HEK293 (cell line): Measurements from ENCODE around the gene CDC25C.

Experiments used
- GLIS2 ChIP-seq: fragments of 450-650 bp; formaldehyde crosslinking; IDR thresholded peaks from 2 replicates; pipeline ENCODE4 v1.5.1; 2016; ENCODE audit warnings: missing biosample characterization, missing genetic modification characterization
- KLF7 ChIP-seq: fragments of 450-650 bp; formaldehyde crosslinking; IDR thresholded peaks from 2 replicates; pipeline ENCODE4 v1.5.1; 2016; ENCODE audit warnings: missing biosample characterization, missing genetic modification characterization, borderline replicate concordance
- KLF8 ChIP-seq: fragments of 450-650 bp; formaldehyde crosslinking; IDR thresholded peaks from 2 replicates; pipeline ENCODE4 v1.5.1; 2016; ENCODE audit warnings: missing biosample characterization, missing genetic modification characterization
- REPIN1 ChIP-seq: fragments of 450-650 bp; formaldehyde crosslinking; IDR thresholded peaks from 2 replicates; pipeline ENCODE4 v1.5.1; 2017; ENCODE audit warnings: missing biosample characterization, missing genetic modification characterization, low read depth
- ZBTB21 ChIP-seq: fragments of 450-650 bp; formaldehyde crosslinking; IDR thresholded peaks from 2 replicates; pipeline ENCODE4 v1.5.1; 2017; ENCODE audit warnings: missing biosample characterization, missing genetic modification characterization
- ZBTB44 ChIP-seq: fragments of 450-650 bp; IDR thresholded peaks from 2 replicates; pipeline ENCODE4 v1.5.1; 2018; ENCODE audit warnings: missing biosample characterization, mild to moderate bottlenecking, missing genetic modification characterization
- ZBTB48 ChIP-seq: fragments of 450-650 bp; formaldehyde crosslinking; IDR thresholded peaks from 2 replicates; pipeline ENCODE4 v1.5.1; 2016; ENCODE audit warnings: missing biosample characterization, missing genetic modification characterization
- ZBTB49 ChIP-seq: fragments of 450-650 bp; formaldehyde crosslinking; IDR thresholded peaks from 2 replicates; pipeline ENCODE4 v1.5.1; 2016; ENCODE audit warnings: missing biosample characterization, missing genetic modification characterization, low read depth
- ZEB2 ChIP-seq: fragments of 450-650 bp; formaldehyde crosslinking; IDR thresholded peaks from 2 replicates; pipeline ENCODE4 v1.5.1; 2016; ENCODE audit warnings: missing biosample characterization, missing genetic modification characterization
- ZFHX2 ChIP-seq: fragments of 450-650 bp; formaldehyde crosslinking; conservative IDR thresholded peaks from 2 replicates; pipeline ENCODE4 v1.5.1; 2016; ENCODE audit warnings: missing biosample characterization, missing genetic modification characterization
- ZNF138 ChIP-seq: fragments of 450-650 bp; formaldehyde crosslinking; IDR thresholded peaks from 2 replicates; pipeline ENCODE4 v1.5.1; 2016; ENCODE audit warnings: missing biosample characterization, missing genetic modification characterization, borderline replicate concordance
- ZNF157 ChIP-seq: fragments of 450-650 bp; formaldehyde crosslinking; IDR thresholded peaks from 2 replicates; pipeline ENCODE4 v1.5.1; 2016; ENCODE audit warnings: missing biosample characterization, missing genetic modification characterization
- ZNF184 ChIP-seq: fragments of 450-650 bp; IDR thresholded peaks from 2 replicates; pipeline ENCODE4 v1.5.1; 2018; ENCODE audit warnings: missing biosample characterization, mild to moderate bottlenecking, missing genetic modification characterization
- ZNF24 ChIP-seq: fragments of 450-650 bp; formaldehyde crosslinking; IDR thresholded peaks from 2 replicates; pipeline ENCODE4 v1.5.1; 2016; ENCODE audit warnings: missing biosample characterization, missing genetic modification characterization
- ZNF366 ChIP-seq: fragments of 450-650 bp; formaldehyde crosslinking; conservative IDR thresholded peaks from 2 replicates; pipeline ENCODE4 v1.5.1; 2016; ENCODE audit warnings: missing biosample characterization, missing genetic modification characterization
- ZNF398 ChIP-seq: fragments of 450-650 bp; formaldehyde crosslinking; IDR thresholded peaks from 2 replicates; pipeline ENCODE4 v1.5.1; 2017; ENCODE audit warnings: missing biosample characterization, missing genetic modification characterization
- ZNF544 ChIP-seq: fragments of 450-650 bp; formaldehyde crosslinking; IDR thresholded peaks from 2 replicates; pipeline ENCODE4 v1.5.0; 2017; ENCODE audit warnings: missing biosample characterization, missing genetic modification characterization
- ZNF560 ChIP-seq: fragments of 450-650 bp; formaldehyde crosslinking; IDR thresholded peaks from 2 replicates; pipeline ENCODE4 v1.5.1; 2017; ENCODE audit warnings: missing biosample characterization, missing genetic modification characterization, borderline replicate concordance
- ZNF561 ChIP-seq: fragments of 450-650 bp; IDR thresholded peaks from 2 replicates; pipeline ENCODE4 v1.5.1; 2018; ENCODE audit warnings: missing biosample characterization, missing genetic modification characterization, borderline replicate concordance
- ZNF596 ChIP-seq: fragments of 450-650 bp; IDR thresholded peaks from 2 replicates; pipeline ENCODE4 v1.5.0; 2018; ENCODE audit warnings: missing biosample characterization, mild to moderate bottlenecking, missing genetic modification characterization, moderate library complexity
- ZNF660 ChIP-seq: fragments of 450-650 bp; IDR thresholded peaks from 2 replicates; pipeline ENCODE4 v1.5.1; 2018; ENCODE audit warnings: missing biosample characterization, mild to moderate bottlenecking, missing genetic modification characterization
- ZNF776 ChIP-seq: fragments of 450-650 bp; formaldehyde crosslinking; IDR thresholded peaks from 2 replicates; pipeline ENCODE4 v1.5.0; 2017; ENCODE audit warnings: missing biosample characterization, missing genetic modification characterization, borderline replicate concordance
- ZNF792 ChIP-seq: fragments of 450-650 bp; formaldehyde crosslinking; IDR thresholded peaks from 2 replicates; pipeline ENCODE4 v1.5.1; 2016; ENCODE audit warnings: missing biosample characterization, missing genetic modification characterization
- ZSCAN23 ChIP-seq: fragments of 450-650 bp; formaldehyde crosslinking; IDR thresholded peaks from 2 replicates; pipeline ENCODE4 v1.5.1; 2016; ENCODE audit warnings: missing biosample characterization, missing genetic modification characterization
- TF ChIP-seq, protein P1 (sequence below): fragments of 450-650 bp; formaldehyde crosslinking; IDR thresholded peaks from 2 replicates; pipeline ENCODE4 v1.5.1; 2017; ENCODE audit warnings: missing biosample characterization, missing genetic modification characterization
- TF ChIP-seq, protein P2 (sequence below): fragments of 450-650 bp; formaldehyde crosslinking; IDR thresholded peaks from 2 replicates; pipeline ENCODE4 v1.5.1; 2017; ENCODE audit warnings: missing biosample characterization, missing genetic modification characterization
- TF ChIP-seq, protein P3 (sequence below): fragments of 450-650 bp; formaldehyde crosslinking; IDR thresholded peaks from 2 replicates; pipeline ENCODE4 v1.5.1; 2016; ENCODE audit warnings: missing biosample characterization, missing genetic modification characterization
- TF ChIP-seq, protein P4 (sequence below): fragments of 450-650 bp; formaldehyde crosslinking; IDR thresholded peaks from 2 replicates; pipeline ENCODE4 v1.5.1; 2017; ENCODE audit warnings: missing biosample characterization, missing genetic modification characterization

CDC25C gene

DNA sequence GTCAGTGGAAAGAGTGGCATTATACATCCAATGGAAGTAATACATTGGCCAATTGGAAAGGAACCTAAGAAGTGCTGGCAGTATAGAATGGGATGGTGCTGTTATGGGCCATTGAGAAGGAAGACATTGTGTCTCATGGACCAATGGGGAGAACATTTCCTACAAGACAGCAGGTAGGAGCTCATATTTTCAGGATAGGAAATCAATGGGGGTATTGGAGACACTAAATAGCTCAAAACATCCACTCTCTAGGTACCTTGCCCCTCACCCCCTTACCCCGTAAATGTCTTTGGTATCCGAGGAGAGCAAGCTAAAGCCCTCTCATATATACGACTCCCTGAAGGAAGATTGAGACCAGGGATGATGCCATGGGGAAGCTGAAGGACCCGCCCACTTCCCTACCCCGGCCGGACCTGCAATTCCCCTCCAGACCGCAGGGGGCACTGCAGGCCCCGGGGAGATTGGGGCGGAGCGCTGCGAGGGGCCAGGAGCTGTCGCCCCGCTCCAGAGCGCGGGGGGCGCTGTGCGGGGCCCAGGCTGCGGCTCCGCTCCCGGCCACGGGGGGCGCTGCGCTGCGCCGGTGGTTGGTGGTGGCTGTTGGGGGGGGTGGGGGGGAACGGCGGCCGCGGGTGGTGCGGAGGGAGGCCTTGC is 20.6 kb upstream of the CDC25C start, which contains the start of gene KDM3B (continued):
- TF ChIP-seq GLIS2 (tag by site-specific recombination) (peak; percentile 89), ZNF560 (tag by site-specific recombination) (no peak), ZBTB49 (tag by site-specific recombination) (no peak), ZNF138 (tag by site-specific recombination) (no peak), ZSCAN23 (tag by site-specific recombination) (no peak), ZNF561 (tag by site-specific recombination) (peak; percentile 31), ZNF398 (peak; percentile 81), ZNF776 (tag by site-specific recombination) (no peak), ZNF544 (no peak), ZFHX2 (tag by site-specific recombination) (peak; percentile 43), KLF7 (tag by site-specific recombination) (peak; percentile 85), ZNF792 (tag by site-specific recombination) (no peak), ZNF366 (tag by site-specific recombination) (no peak), ZBTB44 (tag by site-specific recombination) (peak; percentile 67), ZNF596 (tag by site-specific recombination) (peak; percentile 59), ZNF184 (tag by site-specific recombination) (peak; percentile 62; the same call in 1 of the 2 replicates), ZEB2 (peak; percentile 72), KLF8 (tag by site-specific recombination) (peak; percentile 86), ZNF157 (tag by site-specific recombination) (no peak), REPIN1 (tag by site-specific recombination) (peak; percentile 92), ZBTB48 (tag by site-specific recombination) (peak; percentile 84), ZNF660 (tag by site-specific recombination) (peak; percentile 95), ZBTB21 (tag by site-specific recombination) (peak; percentile 13; the same call in 1 of the 2 replicates), ZNF24 (peak; percentile 67)
- TF ChIP-seq, protein P1, sequence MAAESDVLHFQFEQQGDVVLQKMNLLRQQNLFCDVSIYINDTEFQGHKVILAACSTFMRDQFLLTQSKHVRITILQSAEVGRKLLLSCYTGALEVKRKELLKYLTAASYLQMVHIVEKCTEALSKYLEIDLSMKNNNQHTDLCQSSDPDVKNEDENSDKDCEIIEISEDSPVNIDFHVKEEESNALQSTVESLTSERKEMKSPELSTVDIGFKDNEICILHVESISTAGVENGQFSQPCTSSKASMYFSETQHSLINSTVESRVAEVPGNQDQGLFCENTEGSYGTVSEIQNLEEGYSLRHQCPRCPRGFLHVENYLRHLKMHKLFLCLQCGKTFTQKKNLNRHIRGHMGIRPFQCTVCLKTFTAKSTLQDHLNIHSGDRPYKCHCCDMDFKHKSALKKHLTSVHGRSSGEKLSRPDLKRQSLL (tag by site-specific recombination): peak; percentile 81
- TF ChIP-seq, protein P2, sequence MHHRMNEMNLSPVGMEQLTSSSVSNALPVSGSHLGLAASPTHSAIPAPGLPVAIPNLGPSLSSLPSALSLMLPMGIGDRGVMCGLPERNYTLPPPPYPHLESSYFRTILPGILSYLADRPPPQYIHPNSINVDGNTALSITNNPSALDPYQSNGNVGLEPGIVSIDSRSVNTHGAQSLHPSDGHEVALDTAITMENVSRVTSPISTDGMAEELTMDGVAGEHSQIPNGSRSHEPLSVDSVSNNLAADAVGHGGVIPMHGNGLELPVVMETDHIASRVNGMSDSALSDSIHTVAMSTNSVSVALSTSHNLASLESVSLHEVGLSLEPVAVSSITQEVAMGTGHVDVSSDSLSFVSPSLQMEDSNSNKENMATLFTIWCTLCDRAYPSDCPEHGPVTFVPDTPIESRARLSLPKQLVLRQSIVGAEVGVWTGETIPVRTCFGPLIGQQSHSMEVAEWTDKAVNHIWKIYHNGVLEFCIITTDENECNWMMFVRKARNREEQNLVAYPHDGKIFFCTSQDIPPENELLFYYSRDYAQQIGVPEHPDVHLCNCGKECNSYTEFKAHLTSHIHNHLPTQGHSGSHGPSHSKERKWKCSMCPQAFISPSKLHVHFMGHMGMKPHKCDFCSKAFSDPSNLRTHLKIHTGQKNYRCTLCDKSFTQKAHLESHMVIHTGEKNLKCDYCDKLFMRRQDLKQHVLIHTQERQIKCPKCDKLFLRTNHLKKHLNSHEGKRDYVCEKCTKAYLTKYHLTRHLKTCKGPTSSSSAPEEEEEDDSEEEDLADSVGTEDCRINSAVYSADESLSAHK (tag by site-specific recombination): no peak; the same call in 1 of the 2 replicates
- TF ChIP-seq, protein P3, sequence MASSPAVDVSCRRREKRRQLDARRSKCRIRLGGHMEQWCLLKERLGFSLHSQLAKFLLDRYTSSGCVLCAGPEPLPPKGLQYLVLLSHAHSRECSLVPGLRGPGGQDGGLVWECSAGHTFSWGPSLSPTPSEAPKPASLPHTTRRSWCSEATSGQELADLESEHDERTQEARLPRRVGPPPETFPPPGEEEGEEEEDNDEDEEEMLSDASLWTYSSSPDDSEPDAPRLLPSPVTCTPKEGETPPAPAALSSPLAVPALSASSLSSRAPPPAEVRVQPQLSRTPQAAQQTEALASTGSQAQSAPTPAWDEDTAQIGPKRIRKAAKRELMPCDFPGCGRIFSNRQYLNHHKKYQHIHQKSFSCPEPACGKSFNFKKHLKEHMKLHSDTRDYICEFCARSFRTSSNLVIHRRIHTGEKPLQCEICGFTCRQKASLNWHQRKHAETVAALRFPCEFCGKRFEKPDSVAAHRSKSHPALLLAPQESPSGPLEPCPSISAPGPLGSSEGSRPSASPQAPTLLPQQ: peak; percentile 71
- TF ChIP-seq, protein P4, sequence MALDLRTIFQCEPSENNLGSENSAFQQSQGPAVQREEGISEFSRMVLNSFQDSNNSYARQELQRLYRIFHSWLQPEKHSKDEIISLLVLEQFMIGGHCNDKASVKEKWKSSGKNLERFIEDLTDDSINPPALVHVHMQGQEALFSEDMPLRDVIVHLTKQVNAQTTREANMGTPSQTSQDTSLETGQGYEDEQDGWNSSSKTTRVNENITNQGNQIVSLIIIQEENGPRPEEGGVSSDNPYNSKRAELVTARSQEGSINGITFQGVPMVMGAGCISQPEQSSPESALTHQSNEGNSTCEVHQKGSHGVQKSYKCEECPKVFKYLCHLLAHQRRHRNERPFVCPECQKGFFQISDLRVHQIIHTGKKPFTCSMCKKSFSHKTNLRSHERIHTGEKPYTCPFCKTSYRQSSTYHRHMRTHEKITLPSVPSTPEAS (tag by site-specific recombination): no peak
